Natural killer cell (primary cell): ENCODE measurements around the gene FANCE. TPM values are rescaled to one million over a fixed set of nuclear protein-coding genes. Genes with fewer than 3 reads are reported as not detected.
A peak's percentile ranks its signal among the peaks of the same experiment; 100 is the strongest.

Experiments
- ATAC-seq, 3 donors: fragments of 150-1000 bp in 2 of 3; fragments of 200-7000 bp in 1 of 3; cut with Tn5 transposase; 1 replicate in 1 of 3; 2 replicates in 2 of 3; pipeline ENCODE4 v1.10.0; 2021; ENCODE audit warnings: mild to moderate bottlenecking in 2 of 3, moderate library complexity in 2 of 3
- DNase-seq, 2 donors: peaks; one replicate each; pipeline versions ENCODE4 v3.0.0 to v3.0.0-alpha.2; 2013 to 2021; ENCODE audit warnings: mixed read lengths in 1 of 2
- H3K27ac ChIP-seq: one replicate; pipeline ENCODE4 v1.5.1; 2013; ENCODE audit warnings: mild to moderate bottlenecking, low read length
- H3K27me3 ChIP-seq: one replicate; pipeline ENCODE4 v1.6.1; 2013; ENCODE audit warnings: low read length; ENCODE audit not compliant: control insufficient read depth, insufficient read depth
- H3K36me3 ChIP-seq: one replicate; pipeline ENCODE4 v1.6.1; 2013; ENCODE audit warnings: low read length; ENCODE audit not compliant: control insufficient read depth, insufficient read depth
- H3K4me1 ChIP-seq: one replicate; pipeline ENCODE4 v1.6.1; 2013; ENCODE audit warnings: low read length; ENCODE audit not compliant: control insufficient read depth, insufficient read depth
- H3K4me3 ChIP-seq: one replicate; pipeline ENCODE4 v1.5.1; 2013; ENCODE audit warnings: low read length
- H3K9me3 ChIP-seq: one replicate; pipeline ENCODE4 v1.6.1; 2013; ENCODE audit warnings: low read length; ENCODE audit not compliant: control insufficient read depth, insufficient read depth
- H3K27ac Mint-ChIP-seq, 2 donors: one replicate each; pipeline ENCODE4 v1.8.0; 2022; ENCODE audit warnings: mild to moderate bottlenecking in 2 of 2, mixed read lengths in 2 of 2, moderate library complexity in 1 of 2
- H3K27me3 Mint-ChIP-seq, 2 donors: one replicate each; pipeline ENCODE4 v1.8.0; 2022; ENCODE audit warnings: low read depth in 2 of 2, mixed read lengths in 2 of 2
- H3K36me3 Mint-ChIP-seq: one replicate; pipeline ENCODE4 v1.8.0; 2022; ENCODE audit warnings: mixed read lengths
- H3K4me1 Mint-ChIP-seq, 2 donors: one replicate each; pipeline ENCODE4 v1.8.0; 2022; ENCODE audit warnings: mixed read lengths in 2 of 2
- H3K4me3 Mint-ChIP-seq: one replicate; pipeline ENCODE4 v1.8.0; 2022; ENCODE audit warnings: mild to moderate bottlenecking, moderate library complexity, mixed read lengths
- H3K9me3 Mint-ChIP-seq, 2 donors: one replicate each; pipeline ENCODE4 v1.8.0; 2022; ENCODE audit warnings: mixed read lengths in 2 of 2
- WGBS: methylation state at CpG from one replicate; pipeline ENCODE4 v1.1.7; 2013; ENCODE audit warnings: missing lambda C conversion rate; ENCODE audit not compliant: insufficient coverage; 5-methylcytosine and 5-hydroxymethylcytosine counted together
- intact Hi-C: fragments of 100-400 bp; cut with micrococcal nuclease; formaldehyde crosslinking; loops from one replicate; pipeline ENCODE4 v1.14.2; 2022
- total RNA-seq, 4 donors: library from RNA; stranded (reverse); fragments of 120-200 nt in 1 of 4; gene quantifications; one replicate each; pipeline versions ENCODE4 v1.2.3 to v1.2.4, GENCODE V29; 2013 to 2022
- TF ChIP-seq, protein P1 (sequence below): fragments of 200-600 bp; IDR thresholded peaks from one replicate; pipeline ENCODE4 v1.8.0; 2022; ENCODE audit warnings: antibody characterized with exemption

The FANCE gene
- total RNA-seq, 3 donors from 2014 or later (not counting 1 experiment from before 2014, with no cell fraction given): 2.2 to 3.2 (median 2.6) TPM

DNA sequence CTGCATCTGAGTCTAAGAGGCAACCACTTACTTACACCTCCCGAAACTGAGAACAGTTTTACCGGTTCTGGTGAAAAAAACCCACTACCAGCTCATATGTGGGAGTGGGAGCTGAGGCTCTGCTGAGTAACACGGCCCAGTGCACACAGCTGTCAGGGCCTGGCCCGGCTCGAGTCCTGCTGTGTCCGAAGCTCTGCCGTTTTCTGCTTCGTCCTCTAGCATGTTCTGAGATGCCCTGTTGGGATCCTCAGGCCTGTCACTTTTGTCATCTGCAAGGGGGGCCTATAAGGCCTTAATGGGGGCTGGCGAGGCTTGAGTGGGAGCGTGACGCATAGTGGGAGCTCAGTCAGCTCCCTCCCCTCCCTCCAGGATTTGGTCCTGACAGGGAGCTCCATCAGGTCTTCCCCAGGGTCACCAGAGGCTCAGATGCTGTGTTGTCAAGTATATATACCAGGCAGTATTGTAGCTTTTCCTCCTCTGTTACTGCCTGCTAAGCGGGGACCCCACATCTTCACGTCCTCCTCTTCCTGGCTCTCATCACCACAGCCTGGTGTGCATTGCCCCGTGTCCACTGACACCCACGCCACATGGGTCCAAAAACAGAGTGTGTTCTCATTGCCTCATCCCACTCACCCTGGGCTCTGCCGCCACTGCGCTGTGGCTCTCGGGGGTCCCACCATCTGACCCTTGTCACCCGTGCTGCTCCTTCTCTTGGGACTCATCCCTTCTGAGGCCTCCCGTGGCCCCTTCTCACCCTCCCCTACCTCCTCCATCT, 45.2 kb upstream of the FANCE start:
- H3K4me3 Mint-ChIP-seq: no peak overlapping the region
- peaks cover 2% of the 10 kb centered on the region for H3K36me3 ChIP-seq
- H3K27ac ChIP-seq: no peak overlapping the region
- intact Hi-C loops: no loop called here
- H3K9me3 Mint-ChIP-seq: no peaks in the 10 kb centered on the region
- no peaks in the 10 kb centered on the region for H3K36me3 Mint-ChIP-seq
- no peaks in the 10 kb centered on the region for H3K27me3 Mint-ChIP-seq
- no peak for ATAC-seq
- DNase-seq: no peak
- H3K4me3 ChIP-seq: no peak overlapping the region
- no peaks in the 10 kb centered on the region for H3K27me3 ChIP-seq
- TF ChIP-seq, protein P1, sequence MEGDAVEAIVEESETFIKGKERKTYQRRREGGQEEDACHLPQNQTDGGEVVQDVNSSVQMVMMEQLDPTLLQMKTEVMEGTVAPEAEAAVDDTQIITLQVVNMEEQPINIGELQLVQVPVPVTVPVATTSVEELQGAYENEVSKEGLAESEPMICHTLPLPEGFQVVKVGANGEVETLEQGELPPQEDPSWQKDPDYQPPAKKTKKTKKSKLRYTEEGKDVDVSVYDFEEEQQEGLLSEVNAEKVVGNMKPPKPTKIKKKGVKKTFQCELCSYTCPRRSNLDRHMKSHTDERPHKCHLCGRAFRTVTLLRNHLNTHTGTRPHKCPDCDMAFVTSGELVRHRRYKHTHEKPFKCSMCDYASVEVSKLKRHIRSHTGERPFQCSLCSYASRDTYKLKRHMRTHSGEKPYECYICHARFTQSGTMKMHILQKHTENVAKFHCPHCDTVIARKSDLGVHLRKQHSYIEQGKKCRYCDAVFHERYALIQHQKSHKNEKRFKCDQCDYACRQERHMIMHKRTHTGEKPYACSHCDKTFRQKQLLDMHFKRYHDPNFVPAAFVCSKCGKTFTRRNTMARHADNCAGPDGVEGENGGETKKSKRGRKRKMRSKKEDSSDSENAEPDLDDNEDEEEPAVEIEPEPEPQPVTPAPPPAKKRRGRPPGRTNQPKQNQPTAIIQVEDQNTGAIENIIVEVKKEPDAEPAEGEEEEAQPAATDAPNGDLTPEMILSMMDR: no peak
- no peaks in the 10 kb centered on the region for H3K9me3 ChIP-seq
- peaks cover 11% of the 10 kb centered on the region for H3K4me1 ChIP-seq
- peaks cover 16 to 32% of the 10 kb centered on the region in 2 donors for H3K4me1 Mint-ChIP-seq
- WGBS: 91% methylated on average over 16 of the region's 20 CpGs
- H3K27ac Mint-ChIP-seq: peak overlapping the region in 1 of 2 donors; percentile 31

GRCh38 chr6:35409245-35409644, 42.9 kb upstream of the FANCE start:
- H3K9me3 ChIP-seq: no peaks in the 10 kb centered on the region
- no peak for DNase-seq
- intact Hi-C loops: no loop called here
- H3K27ac ChIP-seq: no peak overlapping the region
- H3K4me1 Mint-ChIP-seq: peaks cover 13 to 26% of the 10 kb centered on the region in 2 donors
- H3K27me3 ChIP-seq: no peaks in the 10 kb centered on the region
- no peak for ATAC-seq
- WGBS: 78% methylated on average over 1 of the region's 5 CpGs
- H3K9me3 Mint-ChIP-seq: no peaks in the 10 kb centered on the region
- H3K4me3 ChIP-seq: no peak overlapping the region
- peak overlapping the region in 1 of 2 donors; percentile 64 for H3K27ac Mint-ChIP-seq
- H3K4me1 ChIP-seq: peaks cover 10% of the 10 kb centered on the region
- H3K4me3 Mint-ChIP-seq: no peak overlapping the region
- no peaks in the 10 kb centered on the region for H3K27me3 Mint-ChIP-seq
- TF ChIP-seq, protein P1: no peak
- peaks cover 20% of the 10 kb centered on the region for H3K36me3 ChIP-seq
- no peaks in the 10 kb centered on the region for H3K36me3 Mint-ChIP-seq

GRCh38 chr6:35410131-35410530, 42.0 kb upstream of the FANCE start:
- no peaks in the 10 kb centered on the region for H3K9me3 ChIP-seq
- TF ChIP-seq, protein P1: no peak
- no peak for DNase-seq
- no peak for ATAC-seq
- H3K27me3 ChIP-seq: no peaks in the 10 kb centered on the region
- no peak overlapping the region for H3K4me3 ChIP-seq
- Mint-ChIP-seq H3K36me3 (no peaks in the 10 kb centered on the region), H3K4me1 (peaks cover 13 to 26% of the 10 kb centered on the region in 2 donors), H3K27me3 (no peaks in the 10 kb centered on the region), H3K27ac (peak overlapping the region; percentile 64 to 85), H3K9me3 (no peaks in the 10 kb centered on the region), H3K4me3 (no peak overlapping the region)
- H3K36me3 ChIP-seq: peaks cover 22% of the 10 kb centered on the region
- 69% methylated on average over 2 of the region's 3 CpGs for WGBS
- H3K4me1 ChIP-seq: peaks cover 10% of the 10 kb centered on the region
- no peak overlapping the region for H3K27ac ChIP-seq
- intact Hi-C loops: no loop called here
